Activated CD8-positive, alpha-beta T cell treated with anti-CD3 and anti-CD28 coated beads for 36 hours (primary cell): ENCODE data around the gene LHX8. TPM values are rescaled to one million over a fixed set of nuclear protein-coding genes. Genes with fewer than 3 reads are reported as not detected.

Source experiments
- ATAC-seq: fragments of 200-7000 bp; cut with Tn5 transposase; one replicate; pipeline ENCODE4 v1.10.0; 2021; ENCODE audit warnings: mild to moderate bottlenecking, moderate library complexity
- CTCF ChIA-PET: fragments of 350-600 bp; sonication (Branson Sonifier 250); formaldehyde crosslinking; loops from one replicate; lab custom pipeline; 2021; ENCODE audit warnings: antibody characterized with exemption; lab: Charles Lee
- POLR2A ChIA-PET: fragments of 350-600 bp; sonication (Branson Sonifier 250); formaldehyde crosslinking; loops from one replicate; lab custom pipeline; 2021; ENCODE audit warnings: antibody characterized with exemption; lab: Charles Lee
- DNase-seq: peaks from one replicate; pipeline ENCODE4 v3.0.0-alpha.2; 2020
- H3K27ac Mint-ChIP-seq: one replicate; pipeline ENCODE4 v1.8.0; 2021; ENCODE audit warnings: mild to moderate bottlenecking, mixed read lengths
- H3K27me3 Mint-ChIP-seq: one replicate; pipeline ENCODE4 v1.8.0; 2021; ENCODE audit warnings: mixed read lengths
- H3K36me3 Mint-ChIP-seq: one replicate; pipeline ENCODE4 v1.8.0; 2021; ENCODE audit warnings: low read depth, mixed read lengths
- H3K4me1 Mint-ChIP-seq: one replicate; pipeline ENCODE4 v1.8.0; 2021; ENCODE audit warnings: low read depth, mixed read lengths
- H3K4me3 Mint-ChIP-seq: one replicate; pipeline ENCODE4 v1.8.0; 2021; ENCODE audit warnings: mild to moderate bottlenecking, moderate library complexity, mixed read lengths
- H3K9me3 Mint-ChIP-seq: one replicate; pipeline ENCODE4 v1.8.0; 2021; ENCODE audit warnings: mixed read lengths
- intact Hi-C: fragments of 100-400 bp; cut with micrococcal nuclease; formaldehyde crosslinking; loops from one replicate; pipeline ENCODE4 v1.10.0; 2022
- total RNA-seq, 2 experiments: library from RNA; stranded (reverse); gene quantifications; one replicate each; pipeline ENCODE4 v1.2.3, GENCODE V29; 2021
- TF ChIP-seq, protein P1 (sequence below): fragments of 200-600 bp; IDR thresholded peaks from one replicate; pipeline ENCODE4 v1.8.0; 2022; ENCODE audit warnings: antibody characterized with exemption, mild to moderate bottlenecking

Gene LHX8
- total RNA-seq, 2 experiments from 2014 or later = not detected

DNA sequence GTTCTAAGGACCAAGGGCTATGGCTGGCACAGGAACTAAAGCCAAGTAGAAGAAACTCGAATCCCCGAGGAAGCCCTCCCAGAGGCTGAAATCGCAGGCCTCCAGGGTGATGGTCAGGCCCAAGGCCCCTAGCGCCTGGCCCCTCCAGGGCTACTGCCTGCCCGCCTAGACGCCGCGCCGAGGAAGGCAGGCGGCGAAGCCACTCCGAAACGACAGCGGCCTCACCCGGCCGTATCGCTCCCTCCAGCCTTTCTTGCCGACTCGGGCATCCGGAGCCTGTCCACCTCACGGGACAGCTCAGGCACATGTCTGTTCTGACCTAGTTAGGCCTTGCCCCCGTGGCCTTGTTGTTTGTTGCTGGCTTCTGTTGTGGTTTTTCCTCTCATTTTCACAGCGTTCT is 9.7 kb upstream of the LHX8 start:
- DNase-seq = no peak
- no peak overlapping the region for H3K4me3 Mint-ChIP-seq
- ChIA-PET CTCF (no interaction called here), POLR2A (no interaction called here)
- H3K27me3 Mint-ChIP-seq = peaks cover 38% of the 10 kb centered on the region
- no peaks in the 10 kb centered on the region for H3K4me1 Mint-ChIP-seq
- H3K9me3 Mint-ChIP-seq = peaks cover 8% of the 10 kb centered on the region
- intact Hi-C loops = no loop called here
- no peak overlapping the region for H3K27ac Mint-ChIP-seq
- TF ChIP-seq, protein P1, sequence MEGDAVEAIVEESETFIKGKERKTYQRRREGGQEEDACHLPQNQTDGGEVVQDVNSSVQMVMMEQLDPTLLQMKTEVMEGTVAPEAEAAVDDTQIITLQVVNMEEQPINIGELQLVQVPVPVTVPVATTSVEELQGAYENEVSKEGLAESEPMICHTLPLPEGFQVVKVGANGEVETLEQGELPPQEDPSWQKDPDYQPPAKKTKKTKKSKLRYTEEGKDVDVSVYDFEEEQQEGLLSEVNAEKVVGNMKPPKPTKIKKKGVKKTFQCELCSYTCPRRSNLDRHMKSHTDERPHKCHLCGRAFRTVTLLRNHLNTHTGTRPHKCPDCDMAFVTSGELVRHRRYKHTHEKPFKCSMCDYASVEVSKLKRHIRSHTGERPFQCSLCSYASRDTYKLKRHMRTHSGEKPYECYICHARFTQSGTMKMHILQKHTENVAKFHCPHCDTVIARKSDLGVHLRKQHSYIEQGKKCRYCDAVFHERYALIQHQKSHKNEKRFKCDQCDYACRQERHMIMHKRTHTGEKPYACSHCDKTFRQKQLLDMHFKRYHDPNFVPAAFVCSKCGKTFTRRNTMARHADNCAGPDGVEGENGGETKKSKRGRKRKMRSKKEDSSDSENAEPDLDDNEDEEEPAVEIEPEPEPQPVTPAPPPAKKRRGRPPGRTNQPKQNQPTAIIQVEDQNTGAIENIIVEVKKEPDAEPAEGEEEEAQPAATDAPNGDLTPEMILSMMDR = no peak
- ATAC-seq = no peak
- peaks cover 4% of the 10 kb centered on the region for H3K36me3 Mint-ChIP-seq

DNA sequence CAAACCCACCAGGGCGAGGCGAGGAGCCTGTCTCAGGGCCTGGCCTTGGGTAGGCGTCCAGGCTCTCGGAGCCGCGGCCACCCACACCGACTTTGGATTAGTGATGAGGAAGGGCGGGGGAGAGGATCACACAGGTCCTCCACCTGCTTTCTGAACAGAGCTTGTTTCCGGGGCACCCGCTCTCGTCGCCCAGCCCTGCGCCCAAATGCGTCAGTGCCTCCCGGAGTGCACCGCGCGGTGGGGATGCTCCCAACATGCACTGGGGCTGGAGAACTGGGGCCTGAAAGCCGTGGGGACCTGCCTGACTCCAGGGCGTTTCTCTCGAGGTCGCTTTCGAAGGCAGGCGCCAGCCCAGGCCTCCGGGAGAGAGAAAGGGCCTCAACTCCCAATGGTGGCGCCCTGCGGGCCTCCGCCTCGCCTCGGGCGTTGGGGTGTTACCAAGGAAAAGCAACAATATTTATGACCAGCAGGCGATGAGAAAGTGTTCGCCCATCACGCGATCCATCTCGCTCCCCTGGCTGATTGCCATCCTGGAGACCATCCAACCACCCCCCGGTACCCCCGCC is 8.9 kb upstream of the LHX8 start:
- Mint-ChIP-seq H3K4me3 (no peak overlapping the region), H3K27me3 (peaks cover 45% of the 10 kb centered on the region), H3K4me1 (no peaks in the 10 kb centered on the region), H3K36me3 (peaks cover 4% of the 10 kb centered on the region), H3K9me3 (peaks cover 8% of the 10 kb centered on the region), H3K27ac (no peak overlapping the region)
- POLR2A ChIA-PET = no interaction called here
- TF ChIP-seq, protein P1 = no peak
- intact Hi-C loops = no loop called here
- no peak for DNase-seq
- CTCF ChIA-PET = no interaction called here
- no peak for ATAC-seq

DNA sequence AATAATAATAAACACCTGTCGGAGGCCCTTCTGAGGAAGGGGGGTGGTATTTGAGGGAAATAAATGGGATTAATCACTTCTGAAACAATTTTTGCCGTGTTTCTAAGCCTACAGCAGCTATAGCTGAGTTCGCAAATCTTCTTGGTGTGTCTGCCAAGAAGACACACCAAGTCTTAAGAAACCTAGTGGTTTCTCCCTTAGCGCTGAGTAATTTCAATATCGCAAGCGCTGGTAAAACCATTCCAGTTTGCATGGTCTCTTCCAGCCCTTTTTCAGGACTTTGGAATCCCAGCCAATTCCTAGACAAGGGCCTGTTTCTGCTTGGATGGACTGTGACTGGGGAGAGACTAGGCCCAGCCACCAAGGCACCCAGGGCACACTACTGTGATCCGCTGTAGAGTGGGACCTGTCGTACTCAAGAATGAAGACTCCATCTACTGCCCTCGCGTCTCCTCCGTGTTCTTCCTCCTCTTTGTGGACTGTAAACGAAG is 7.5 kb upstream of the LHX8 start:
- no peaks in the 10 kb centered on the region for H3K4me1 Mint-ChIP-seq
- peaks cover 59% of the 10 kb centered on the region for H3K27me3 Mint-ChIP-seq
- intact Hi-C loops = no loop called here
- peaks cover 8% of the 10 kb centered on the region for H3K9me3 Mint-ChIP-seq
- ATAC-seq (no peak), DNase-seq (no peak)
- no peak overlapping the region for H3K4me3 Mint-ChIP-seq
- ChIA-PET CTCF (no interaction called here), POLR2A (no interaction called here)
- TF ChIP-seq, protein P1 = no peak
- peaks cover 4% of the 10 kb centered on the region for H3K36me3 Mint-ChIP-seq
- no peak overlapping the region for H3K27ac Mint-ChIP-seq

- H3K36me3 Mint-ChIP-seq = peaks cover 4% of the 10 kb centered on the region
- no peak overlapping the region for H3K4me3 Mint-ChIP-seq
- ATAC-seq (no peak), DNase-seq (no peak)
- CTCF ChIA-PET = no interaction called here
- H3K27ac Mint-ChIP-seq = no peak overlapping the region
- intact Hi-C loops = no loop called here
- TF ChIP-seq, protein P1 = no peak
- H3K27me3 Mint-ChIP-seq = peaks cover 74% of the 10 kb centered on the region
- H3K4me1 Mint-ChIP-seq = peaks cover under 1% of the 10 kb centered on the region
- POLR2A ChIA-PET = interaction anchor here (0.7 kb wide), 1 partner anchor 57 kb away, joined by 3 read pairs; no protein-coding TSS in a partner anchor
- peaks cover 10% of the 10 kb centered on the region for H3K9me3 Mint-ChIP-seq
These were observed 6.1 kb upstream of the LHX8 start for GRCh38 chr1:75127916-75128717.

DNA sequence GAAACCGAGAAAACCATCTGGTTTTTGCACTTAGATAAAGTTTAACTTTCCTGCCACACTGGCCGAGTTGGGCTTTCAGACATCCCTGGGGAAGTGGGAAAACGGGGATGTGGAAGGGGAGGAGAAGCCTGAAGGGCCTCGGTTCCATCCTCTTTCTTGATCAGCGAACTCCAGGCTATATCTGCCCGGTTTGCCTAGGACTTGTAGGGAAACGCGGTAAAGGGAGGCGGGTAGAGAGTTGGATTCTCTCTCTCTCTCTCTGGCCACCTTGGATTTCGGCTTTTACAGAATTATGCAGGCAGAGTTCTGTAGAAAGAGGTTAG is 4.6 kb upstream of the LHX8 start:
- DNase-seq (no peak), ATAC-seq (no peak)
- peaks cover 84% of the 10 kb centered on the region for H3K27me3 Mint-ChIP-seq
- ChIA-PET POLR2A (no interaction called here), CTCF (no interaction called here)
- TF ChIP-seq, protein P1 = no peak
- H3K4me1 Mint-ChIP-seq = peaks cover 5% of the 10 kb centered on the region
- no peak overlapping the region for H3K4me3 Mint-ChIP-seq
- H3K9me3 Mint-ChIP-seq = peaks cover 10% of the 10 kb centered on the region
- peaks cover 4% of the 10 kb centered on the region for H3K36me3 Mint-ChIP-seq
- H3K27ac Mint-ChIP-seq = no peak overlapping the region
- intact Hi-C loops = no loop called here
